Vagina (tissue), 2 donors: Measurements from ENCODE around the gene HSD17B14.

ENCODE experiments used
- CTCF ChIP-seq, 3 experiments: fragments of 450-650 bp in 2 of 3; fragments of 200-600 bp in 1 of 3; sonication (generic) in 1 of 3; IDR thresholded peaks; one replicate each; pipeline ENCODE4 v1.5.1; 2017 to 2019; ENCODE audit warnings: antibody characterized with exemption in 3 of 3, mild to moderate bottlenecking in 2 of 3, moderate library complexity in 2 of 3
- POLR2A ChIP-seq, 2 donors: fragments of 450-650 bp; IDR thresholded peaks; one replicate each; pipeline ENCODE4 v1.6.1; 2017; ENCODE audit warnings: antibody characterized with exemption in 2 of 2, mild to moderate bottlenecking in 2 of 2, moderate library complexity in 2 of 2
- POLR2AphosphoS5 ChIP-seq, 2 donors: sonication (generic); formaldehyde crosslinking; IDR thresholded peaks; one replicate each; pipeline ENCODE4 v1.9.0; 2017; ENCODE audit warnings: antibody characterized with exemption in 2 of 2, mild to moderate bottlenecking in 2 of 2, low read depth in 1 of 2; ENCODE audit not compliant: insufficient read depth in 1 of 2

GRCh38 chr19:48883726-48884125, 47.4 kb upstream of the HSD17B14 start:
- TF ChIP-seq CTCF (IDR thresholded peaks at IDR 0.05) (no peak), POLR2AphosphoS5 (IDR thresholded peaks at IDR 0.05; ENCODE audit: insufficient read depth in 1 of 2, low read depth in 1 of 2) (no peak), POLR2A (IDR thresholded peaks at IDR 0.05) (no peak)
